Progenitor cell of endocrine pancreas (in vitro differentiated cells): ENCODE results near the gene NRXN2. TPM values are rescaled to one million over a fixed set of nuclear protein-coding genes. Genes with fewer than 3 reads are reported as not detected.
A peak's percentile ranks its signal among the peaks of the same experiment; 100 is the strongest.

ENCODE experiments used
- DNase-seq: peaks from one replicate; pipeline ENCODE4 v3.0.0; 2021; ENCODE audit warnings: low spot score; ENCODE audit not compliant: unreplicated experiment
- H3K27ac Mint-ChIP-seq: 2 replicates; pipeline ENCODE4 v1.8.0; 2021; ENCODE audit warnings: mild to moderate bottlenecking, moderate library complexity, mixed read lengths
- H3K27me3 Mint-ChIP-seq: 2 replicates; pipeline ENCODE4 v1.8.0; 2021; ENCODE audit warnings: mixed read lengths
- H3K36me3 Mint-ChIP-seq: 2 replicates; pipeline ENCODE4 v1.8.0; 2022; ENCODE audit warnings: mixed read lengths; ENCODE audit not compliant: insufficient read depth
- H3K4me1 Mint-ChIP-seq: 2 replicates; pipeline ENCODE4 v1.8.0; 2021; ENCODE audit warnings: low read depth, mixed read lengths
- H3K4me3 Mint-ChIP-seq: 2 replicates; pipeline ENCODE4 v1.8.0; 2021; ENCODE audit warnings: low read depth, mild to moderate bottlenecking, moderate library complexity, mixed read lengths
- H3K9me3 Mint-ChIP-seq: 2 replicates; pipeline ENCODE4 v1.8.0; 2021; ENCODE audit warnings: low read depth, mixed read lengths
- total RNA-seq: library from RNA; stranded (reverse); gene quantifications from 2 replicates; pipeline ENCODE4 v1.2.1, GENCODE V29; 2021
- TF ChIP-seq, protein P1 (sequence below): fragments of 200-600 bp; sonication (generic); IDR thresholded peaks from one replicate; pipeline ENCODE4 v1.5.0; 2021; ENCODE audit warnings: antibody characterized with exemption, mild to moderate bottlenecking; ENCODE audit not compliant: unreplicated experiment

Gene NRXN2
- total RNA-seq, 1 donor from 2014 or later, result 0.17 TPM

- TF ChIP-seq, protein P1, sequence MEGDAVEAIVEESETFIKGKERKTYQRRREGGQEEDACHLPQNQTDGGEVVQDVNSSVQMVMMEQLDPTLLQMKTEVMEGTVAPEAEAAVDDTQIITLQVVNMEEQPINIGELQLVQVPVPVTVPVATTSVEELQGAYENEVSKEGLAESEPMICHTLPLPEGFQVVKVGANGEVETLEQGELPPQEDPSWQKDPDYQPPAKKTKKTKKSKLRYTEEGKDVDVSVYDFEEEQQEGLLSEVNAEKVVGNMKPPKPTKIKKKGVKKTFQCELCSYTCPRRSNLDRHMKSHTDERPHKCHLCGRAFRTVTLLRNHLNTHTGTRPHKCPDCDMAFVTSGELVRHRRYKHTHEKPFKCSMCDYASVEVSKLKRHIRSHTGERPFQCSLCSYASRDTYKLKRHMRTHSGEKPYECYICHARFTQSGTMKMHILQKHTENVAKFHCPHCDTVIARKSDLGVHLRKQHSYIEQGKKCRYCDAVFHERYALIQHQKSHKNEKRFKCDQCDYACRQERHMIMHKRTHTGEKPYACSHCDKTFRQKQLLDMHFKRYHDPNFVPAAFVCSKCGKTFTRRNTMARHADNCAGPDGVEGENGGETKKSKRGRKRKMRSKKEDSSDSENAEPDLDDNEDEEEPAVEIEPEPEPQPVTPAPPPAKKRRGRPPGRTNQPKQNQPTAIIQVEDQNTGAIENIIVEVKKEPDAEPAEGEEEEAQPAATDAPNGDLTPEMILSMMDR, result no peak
- peaks cover 47% of the 10 kb centered on the region for H3K36me3 Mint-ChIP-seq
- peak overlapping the region; percentile 36 for H3K27ac Mint-ChIP-seq
- no peak for DNase-seq
- H3K27me3 Mint-ChIP-seq, result no peaks in the 10 kb centered on the region
- H3K4me1 Mint-ChIP-seq, result peaks cover 31% of the 10 kb centered on the region
- H3K9me3 Mint-ChIP-seq, result no peaks in the 10 kb centered on the region
- H3K4me3 Mint-ChIP-seq, result no peak overlapping the region
These were observed 41.8 kb upstream of the NRXN2 start for GRCh38 chr11:64764753-64765152.

DNA sequence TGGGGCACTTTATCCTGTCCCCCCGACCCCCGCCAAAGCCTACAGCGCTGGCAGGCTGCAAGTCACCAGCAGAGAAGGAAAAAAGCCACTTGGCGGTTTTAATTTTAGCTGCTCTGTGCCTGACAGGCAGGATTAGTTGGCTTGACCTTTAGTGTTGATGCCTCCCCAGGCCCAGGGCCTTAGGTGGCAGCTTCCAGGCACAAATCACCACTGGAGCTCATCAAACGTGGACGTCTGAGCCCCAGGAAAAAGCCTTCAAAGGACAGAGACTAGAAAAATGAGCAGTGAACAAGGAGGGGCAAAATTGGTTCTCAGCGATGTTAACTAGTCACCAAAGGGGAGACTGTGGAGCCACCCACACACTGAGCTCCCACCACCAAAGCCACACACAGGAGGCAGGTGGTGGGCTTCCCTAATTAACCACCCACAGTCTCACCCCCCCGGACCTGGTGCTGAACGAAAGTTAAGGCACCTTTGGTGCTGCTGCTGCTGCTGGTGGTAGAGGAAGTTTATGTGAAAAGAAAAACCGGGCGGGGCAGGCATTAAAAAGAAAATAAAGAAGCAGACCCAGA is 41.1 kb upstream of the NRXN2 start:
- H3K27ac Mint-ChIP-seq, result peak overlapping the region; percentile 12
- no peaks in the 10 kb centered on the region for H3K27me3 Mint-ChIP-seq
- H3K4me3 Mint-ChIP-seq, result no peak overlapping the region
- DNase-seq, result no peak
- H3K36me3 Mint-ChIP-seq, result peaks cover 41% of the 10 kb centered on the region
- H3K9me3 Mint-ChIP-seq, result no peaks in the 10 kb centered on the region
- TF ChIP-seq, protein P1, result no peak
- H3K4me1 Mint-ChIP-seq, result peaks cover 37% of the 10 kb centered on the region

DNA sequence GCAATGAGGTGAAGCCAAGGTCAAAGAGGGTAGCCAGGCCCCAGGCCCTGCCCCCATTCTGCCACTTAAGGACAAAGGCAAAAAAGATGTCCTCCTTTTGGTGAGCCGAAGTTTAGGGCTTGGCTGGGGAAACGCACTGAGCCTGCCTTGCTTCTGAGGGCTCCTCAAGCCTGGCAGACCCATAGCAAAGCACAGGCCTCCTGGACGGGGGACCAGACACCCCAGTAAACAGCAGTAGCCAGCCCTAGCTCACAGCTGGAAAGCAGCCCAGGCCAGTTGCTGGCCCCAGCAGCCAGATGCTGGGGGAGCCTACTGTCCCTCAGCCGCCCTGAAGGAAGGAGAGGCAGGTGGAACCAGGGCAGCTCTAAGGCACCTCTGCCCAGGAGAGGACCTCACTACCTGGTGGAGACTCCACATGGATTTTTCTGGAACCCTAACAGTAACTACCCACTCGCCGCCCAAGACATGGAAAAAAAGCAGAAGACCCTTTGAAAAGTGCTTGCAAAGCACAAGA is 40.6 kb upstream of the NRXN2 start:
- no peak for DNase-seq
- peak overlapping the region; percentile 12 for H3K27ac Mint-ChIP-seq
- no peaks in the 10 kb centered on the region for H3K27me3 Mint-ChIP-seq
- H3K4me3 Mint-ChIP-seq, result no peak overlapping the region
- H3K36me3 Mint-ChIP-seq, result peaks cover 38% of the 10 kb centered on the region
- peaks cover 37% of the 10 kb centered on the region for H3K4me1 Mint-ChIP-seq
- no peaks in the 10 kb centered on the region for H3K9me3 Mint-ChIP-seq
- TF ChIP-seq, protein P1, result no peak

DNA sequence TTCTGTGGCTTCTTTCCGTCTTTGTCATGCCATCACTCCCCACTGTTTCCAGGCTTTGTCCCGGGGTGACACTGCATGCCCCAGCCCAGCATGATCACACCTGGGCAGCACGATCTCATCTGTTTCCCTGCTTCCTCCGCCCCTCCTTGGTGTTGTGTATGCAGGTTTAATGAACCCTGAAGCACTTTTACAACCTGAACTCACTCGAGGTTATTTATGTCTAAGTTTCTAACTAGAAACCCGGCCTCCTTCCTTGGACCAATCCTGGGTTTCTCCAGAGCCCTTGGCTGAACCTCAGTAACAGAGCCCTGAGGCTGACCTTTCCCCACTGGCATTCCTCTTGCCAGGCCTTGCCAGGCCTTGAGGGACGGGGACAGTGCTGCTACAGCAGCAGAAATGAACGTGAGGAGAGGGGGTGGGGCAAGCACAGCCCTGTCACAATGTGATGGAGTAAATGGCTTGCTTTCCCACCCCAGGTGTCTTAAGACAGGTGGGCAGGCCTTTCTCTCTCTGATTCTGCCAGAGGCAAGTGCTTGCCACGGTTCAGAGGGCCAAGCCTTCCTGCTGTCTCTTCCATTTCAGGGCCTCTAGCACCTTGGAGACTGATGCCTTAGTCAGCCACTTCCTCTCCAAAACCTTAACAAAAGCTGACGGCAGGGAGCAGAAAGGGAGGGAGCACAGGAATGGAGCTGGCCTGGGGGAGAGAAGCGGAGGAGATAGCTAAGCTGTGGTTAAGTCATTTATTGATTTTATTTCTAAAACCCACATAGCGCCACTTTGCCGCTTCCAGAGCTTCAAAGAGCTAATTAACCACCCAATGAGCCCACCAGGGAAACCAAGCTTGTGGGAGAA is 39.9 kb upstream of the NRXN2 start:
- DNase-seq, result no peak
- H3K27ac Mint-ChIP-seq, result peak overlapping the region; percentile 19
- H3K36me3 Mint-ChIP-seq, result peaks cover 32% of the 10 kb centered on the region
- H3K9me3 Mint-ChIP-seq, result no peaks in the 10 kb centered on the region
- H3K27me3 Mint-ChIP-seq, result no peaks in the 10 kb centered on the region
- H3K4me1 Mint-ChIP-seq, result peaks cover 37% of the 10 kb centered on the region
- TF ChIP-seq, protein P1, result no peak
- H3K4me3 Mint-ChIP-seq, result no peak overlapping the region

DNA sequence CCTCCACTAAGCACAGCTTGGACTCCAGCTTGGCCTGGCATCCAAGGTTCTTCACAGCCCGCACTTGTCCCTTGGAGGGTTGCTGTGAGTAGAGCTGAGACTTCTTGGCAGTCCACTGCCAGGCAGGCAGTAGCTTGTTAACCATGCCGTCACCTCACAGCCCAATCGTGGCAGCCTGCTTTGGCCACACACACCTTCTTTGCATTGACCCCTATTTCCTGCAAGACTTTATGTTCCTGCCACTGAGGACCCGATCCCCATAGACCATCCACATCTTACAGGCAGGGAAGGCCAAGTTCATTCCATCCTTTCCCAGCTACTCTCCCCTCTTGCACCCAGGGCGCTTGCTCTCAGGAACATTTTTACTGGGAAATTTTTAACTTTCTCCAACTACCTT is 39.3 kb upstream of the NRXN2 start:
- no peaks in the 10 kb centered on the region for H3K27me3 Mint-ChIP-seq
- peaks cover 37% of the 10 kb centered on the region for H3K4me1 Mint-ChIP-seq
- no peak overlapping the region for H3K4me3 Mint-ChIP-seq
- H3K36me3 Mint-ChIP-seq, result peaks cover 25% of the 10 kb centered on the region
- no peak for DNase-seq
- no peaks in the 10 kb centered on the region for H3K9me3 Mint-ChIP-seq
- TF ChIP-seq, protein P1, result no peak
- peak overlapping the region; percentile 50 for H3K27ac Mint-ChIP-seq
